DND-41 (cell line): ENCODE data around the gene MYL10.

Experiments
- EZH2 ChIP-seq: IDR thresholded peaks from 3 replicates; pipeline ENCODE4 v1.6.1; 2012; ENCODE audit warnings: borderline replicate concordance, low read depth, mild to moderate bottlenecking, moderate library complexity, low read length, inconsistent platforms; ENCODE audit not compliant: severe bottlenecking
- TF ChIP-seq, protein P1 (sequence below): IDR thresholded peaks from 2 replicates; pipeline ENCODE4 v1.5.1; 2012; ENCODE audit warnings: borderline replicate concordance, low read length, moderate library complexity, mild to moderate bottlenecking; ENCODE audit not compliant: poor library complexity, severe bottlenecking; ENCODE audit errors: extremely low read depth

DNA sequence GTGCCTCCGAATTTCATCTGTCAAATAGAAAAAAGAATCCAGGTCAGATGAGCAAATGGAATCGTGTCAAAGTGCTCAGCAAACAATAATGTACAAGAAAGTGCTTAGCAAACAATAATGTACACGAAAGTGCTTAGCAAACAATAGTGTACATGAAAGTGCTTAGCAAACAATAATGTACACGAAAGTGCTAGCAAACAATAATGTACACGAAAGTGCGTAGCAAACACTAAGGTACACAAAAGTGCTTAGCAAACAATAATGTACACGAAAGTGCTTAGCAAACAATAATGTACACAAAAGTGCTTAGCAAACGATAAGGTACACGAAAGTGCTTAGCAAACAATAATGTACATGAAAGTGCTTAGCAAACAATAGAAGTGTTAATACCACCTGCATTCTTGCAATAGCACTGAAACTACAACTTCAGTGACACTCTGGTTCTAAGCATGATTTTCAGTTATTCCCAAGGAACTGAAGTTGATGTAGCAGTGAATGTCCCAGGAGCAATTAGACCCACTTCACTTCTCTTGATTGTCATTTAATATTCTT, 33.4 kb upstream of the MYL10 start:
- TF ChIP-seq, protein P1, sequence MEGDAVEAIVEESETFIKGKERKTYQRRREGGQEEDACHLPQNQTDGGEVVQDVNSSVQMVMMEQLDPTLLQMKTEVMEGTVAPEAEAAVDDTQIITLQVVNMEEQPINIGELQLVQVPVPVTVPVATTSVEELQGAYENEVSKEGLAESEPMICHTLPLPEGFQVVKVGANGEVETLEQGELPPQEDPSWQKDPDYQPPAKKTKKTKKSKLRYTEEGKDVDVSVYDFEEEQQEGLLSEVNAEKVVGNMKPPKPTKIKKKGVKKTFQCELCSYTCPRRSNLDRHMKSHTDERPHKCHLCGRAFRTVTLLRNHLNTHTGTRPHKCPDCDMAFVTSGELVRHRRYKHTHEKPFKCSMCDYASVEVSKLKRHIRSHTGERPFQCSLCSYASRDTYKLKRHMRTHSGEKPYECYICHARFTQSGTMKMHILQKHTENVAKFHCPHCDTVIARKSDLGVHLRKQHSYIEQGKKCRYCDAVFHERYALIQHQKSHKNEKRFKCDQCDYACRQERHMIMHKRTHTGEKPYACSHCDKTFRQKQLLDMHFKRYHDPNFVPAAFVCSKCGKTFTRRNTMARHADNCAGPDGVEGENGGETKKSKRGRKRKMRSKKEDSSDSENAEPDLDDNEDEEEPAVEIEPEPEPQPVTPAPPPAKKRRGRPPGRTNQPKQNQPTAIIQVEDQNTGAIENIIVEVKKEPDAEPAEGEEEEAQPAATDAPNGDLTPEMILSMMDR, result no peak
- no peak for TF ChIP-seq EZH2
